Subcutaneous abdominal adipose tissue (tissue), 5 donors: ENCODE data around the gene MRPL2.

Experiments
- H3K27ac ChIP-seq: one replicate; pipeline ENCODE4 v1.7.0; 2013; ENCODE audit warnings: low read depth, mild to moderate bottlenecking, inconsistent platforms, low read length, moderate library complexity
- H3K27me3 ChIP-seq, 5 donors: one replicate each; pipeline ENCODE4 v1.7.0; 2013; ENCODE audit warnings: low read length in 5 of 5, inconsistent platforms in 1 of 5; ENCODE audit not compliant: control insufficient read depth in 5 of 5, insufficient read depth in 4 of 5
- H3K36me3 ChIP-seq, 5 donors: one replicate each; pipeline ENCODE4 v1.7.0; 2013; ENCODE audit warnings: low read length in 5 of 5; ENCODE audit not compliant: control insufficient read depth in 5 of 5, insufficient read depth in 5 of 5
- H3K4me1 ChIP-seq, 5 donors: one replicate each; pipeline ENCODE4 v1.7.0; 2013; ENCODE audit warnings: low read length in 5 of 5, mild to moderate bottlenecking in 3 of 5, moderate library complexity in 1 of 5; ENCODE audit not compliant: control insufficient read depth in 5 of 5, insufficient read depth in 5 of 5
- H3K4me3 ChIP-seq, 5 donors: one replicate each; pipeline ENCODE4 v1.7.0; 2013; ENCODE audit warnings: low read length in 5 of 5, low read depth in 1 of 5
- H3K9ac ChIP-seq, 5 donors: one replicate each; pipeline ENCODE4 v1.7.0; 2013; ENCODE audit warnings: low read length in 5 of 5, mild to moderate bottlenecking in 4 of 5, moderate library complexity in 3 of 5
- H3K9me3 ChIP-seq, 5 donors: one replicate each; pipeline ENCODE4 v1.7.0; 2013; ENCODE audit warnings: low read length in 5 of 5; ENCODE audit not compliant: control insufficient read depth in 5 of 5
- donor health status: healthy.
- donor health status: healthy.
- donor health status: healthy.
- donor health status: healthy.
- donor health status: healthy.

The MRPL2 gene

DNA sequence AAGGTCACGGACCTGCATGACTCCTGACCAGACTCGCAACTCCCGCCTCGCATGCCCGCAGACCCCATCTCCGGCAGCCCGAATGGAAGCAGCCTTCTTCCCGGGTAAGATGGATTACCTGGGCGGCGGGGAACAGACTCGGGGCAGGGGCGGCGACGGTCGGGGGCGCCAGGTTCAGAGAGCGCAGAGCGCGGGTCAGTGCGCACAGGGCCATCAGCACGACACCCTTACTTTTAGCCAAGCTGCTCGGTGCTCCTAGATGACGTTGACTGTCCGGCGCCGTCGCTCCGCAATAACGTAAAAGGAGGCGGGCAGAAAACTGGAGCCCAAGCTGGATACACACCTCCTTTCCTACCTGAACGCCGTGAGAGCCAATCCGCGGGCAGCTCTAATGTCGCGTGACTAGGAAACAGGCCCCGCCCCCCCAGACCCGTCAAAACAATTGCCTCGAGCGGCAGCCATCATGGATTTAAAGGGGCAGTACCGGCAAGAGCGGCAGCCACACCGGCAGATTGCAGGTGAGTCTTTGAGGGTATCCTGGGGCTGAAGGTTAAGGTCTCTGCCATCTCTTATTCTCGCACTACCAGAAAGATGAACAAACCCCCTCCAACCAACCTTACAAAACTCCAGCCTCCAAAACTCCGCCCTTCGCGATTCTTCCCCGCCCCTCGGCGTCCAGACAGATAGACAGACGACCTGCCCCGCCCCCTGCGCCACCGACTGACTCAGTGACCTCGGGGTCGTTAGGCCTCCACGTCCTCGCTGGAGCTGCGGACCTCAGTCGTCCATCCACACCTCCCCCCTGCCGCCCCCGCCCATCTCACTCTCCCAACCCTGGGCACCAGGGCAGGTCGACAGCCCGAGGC is at the start of gene MRPL2, which contains the start of gene KLC4:
MRPL2 (minus strand) TSS at position 267 of the 866 bp plus-strand sequence; CDS start at position 214, 53 bp downstream.
KLC4 (plus strand) TSS at position 464 of the 866 bp plus-strand sequence. CDS start 1,705 bp downstream, outside the sequence.
- Histone ChIP-seq H3K4me1 (peaks cover 5 to 30% (median 27%) of the 10 kb centered on the region in 5 donors), H3K9me3 (no peaks in the 10 kb centered on the region), H3K27me3 (no peaks in the 10 kb centered on the region), H3K36me3 (peaks cover 0 to 31% (median 24%) of the 10 kb centered on the region in 5 donors), H3K9ac (peak within 1 kb of the TSS; percentile 89 to 96 (median 94)), H3K27ac (peak within 1 kb of the TSS; percentile 84), H3K4me3 (peak within 1 kb of the TSS; percentile 81 to 96 (median 94))

- no peak overlapping the region for H3K27ac ChIP-seq
- H3K9ac ChIP-seq, result no peak overlapping the region
- no peaks in the 10 kb centered on the region for H3K9me3 ChIP-seq
- H3K4me1 ChIP-seq, result no peaks in the 10 kb centered on the region
- no peaks in the 10 kb centered on the region for H3K27me3 ChIP-seq
- no peak overlapping the region for H3K4me3 ChIP-seq
- H3K36me3 ChIP-seq, result no peaks in the 10 kb centered on the region
Measured at GRCh38 chr6:43107344-43108062, 48.3 kb upstream of the MRPL2 start.

- Histone ChIP-seq H3K9ac (no peak overlapping the region), H3K27ac (no peak overlapping the region), H3K9me3 (no peaks in the 10 kb centered on the region), H3K4me3 (no peak overlapping the region), H3K4me1 (no peaks in the 10 kb centered on the region), H3K36me3 (no peaks in the 10 kb centered on the region), H3K27me3 (no peaks in the 10 kb centered on the region)
Measured at GRCh38 chr6:43105538-43106222, 46.4 kb upstream of the MRPL2 start.

GRCh38 chr6:43103253-43103876 is 44.1 kb upstream of the MRPL2 start:
- H3K36me3 ChIP-seq, result no peaks in the 10 kb centered on the region
- H3K27me3 ChIP-seq, result no peaks in the 10 kb centered on the region
- H3K9ac ChIP-seq, result no peak overlapping the region
- H3K9me3 ChIP-seq, result no peaks in the 10 kb centered on the region
- no peak overlapping the region for H3K4me3 ChIP-seq
- no peak overlapping the region for H3K27ac ChIP-seq
- H3K4me1 ChIP-seq, result no peaks in the 10 kb centered on the region

- Histone ChIP-seq H3K9me3 (no peaks in the 10 kb centered on the region), H3K9ac (no peak overlapping the region), H3K36me3 (no peaks in the 10 kb centered on the region), H3K27ac (no peak overlapping the region), H3K4me1 (peaks cover 1 to 10% (median 8%) of the 10 kb centered on the region in 5 donors), H3K4me3 (no peak overlapping the region), H3K27me3 (no peaks in the 10 kb centered on the region)
Measured at GRCh38 chr6:43101497-43101896, 42.3 kb upstream of the MRPL2 start.

- peaks cover 5 to 30% (median 25%) of the 10 kb centered on the region in 5 donors for H3K4me1 ChIP-seq
- H3K27ac ChIP-seq, result no peak overlapping the region
- H3K4me3 ChIP-seq, result no peak overlapping the region
- no peaks in the 10 kb centered on the region for H3K27me3 ChIP-seq
- H3K36me3 ChIP-seq, result no peaks in the 10 kb centered on the region
- no peak overlapping the region for H3K9ac ChIP-seq
- H3K9me3 ChIP-seq, result no peaks in the 10 kb centered on the region
Measured at GRCh38 chr6:43097502-43097901, 38.3 kb upstream of the MRPL2 start.

GRCh38 chr6:43097098-43097489 is 37.9 kb upstream of the MRPL2 start:
- H3K9ac ChIP-seq, result peak overlapping the region in 2 of 5 donors; percentile 11 to 38
- H3K27me3 ChIP-seq, result no peaks in the 10 kb centered on the region
- H3K36me3 ChIP-seq, result no peaks in the 10 kb centered on the region
- H3K9me3 ChIP-seq, result no peaks in the 10 kb centered on the region
- H3K27ac ChIP-seq, result no peak overlapping the region
- H3K4me3 ChIP-seq, result no peak overlapping the region
- H3K4me1 ChIP-seq, result peaks cover 5 to 30% (median 25%) of the 10 kb centered on the region in 5 donors

GRCh38 chr6:43096451-43097097 is 37.3 kb upstream of the MRPL2 start:
- no peaks in the 10 kb centered on the region for H3K9me3 ChIP-seq
- no peak overlapping the region for H3K4me3 ChIP-seq
- peak overlapping the region in 2 of 5 donors; percentile 11 to 38 for H3K9ac ChIP-seq
- no peaks in the 10 kb centered on the region for H3K36me3 ChIP-seq
- no peaks in the 10 kb centered on the region for H3K27me3 ChIP-seq
- peaks cover 5 to 30% (median 25%) of the 10 kb centered on the region in 5 donors for H3K4me1 ChIP-seq
- H3K27ac ChIP-seq, result no peak overlapping the region

- H3K9ac ChIP-seq, result no peak overlapping the region
- H3K27ac ChIP-seq, result no peak overlapping the region
- no peaks in the 10 kb centered on the region for H3K36me3 ChIP-seq
- H3K4me3 ChIP-seq, result no peak overlapping the region
- no peaks in the 10 kb centered on the region for H3K9me3 ChIP-seq
- no peaks in the 10 kb centered on the region for H3K27me3 ChIP-seq
- peaks cover 5 to 30% (median 25%) of the 10 kb centered on the region in 5 donors for H3K4me1 ChIP-seq
Measured at GRCh38 chr6:43095939-43096338, 36.7 kb upstream of the MRPL2 start.
